ENCODE results near the gene TSPAN1. TPM values are rescaled to one million over a fixed set of nuclear protein-coding genes. Genes with fewer than 3 reads are reported as not detected.
"Not testable (repeated sequence)": the region's sequence is repeated elsewhere in the genome, so short reads cannot be mapped to it uniquely, and the experiment has no call there.

The TSPAN1 gene
- polyA plus RNA-seq, 1 experiment: 1.1 TPM

DNA sequence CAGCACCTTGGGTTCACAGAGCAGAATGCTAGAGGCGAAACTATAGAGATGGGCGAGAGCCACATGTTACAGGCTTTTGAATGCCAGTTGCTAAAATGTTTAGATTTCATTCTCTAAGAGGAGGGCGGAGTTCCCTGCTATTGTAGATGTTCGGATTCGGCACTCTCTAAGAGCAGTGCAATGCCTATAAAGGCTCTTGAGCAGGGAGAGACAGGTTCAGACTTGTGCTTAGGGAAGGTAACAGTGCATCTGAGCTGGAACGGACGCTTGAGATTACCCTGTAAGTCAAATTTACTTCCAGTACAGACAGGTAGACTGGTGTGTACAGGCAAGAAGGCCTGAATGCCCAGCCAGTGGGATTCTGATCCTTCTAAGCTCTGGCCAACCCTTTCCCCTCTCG lies 43.6 kb downstream of the TSPAN1 start:
- CTCF ChIA-PET: interaction anchor here (0.6 to 6.2 kb wide), 4 partner anchors 10 to 322 kb away, joined by 3 to 55 read pairs (median 3); partner anchors contain the start of gene LURAP1
- DNase-seq (ENCODE audit: low read depth): no peak
- Histone ChIP-seq H3K27me3 (ENCODE audit: control insufficient read depth, insufficient read depth, low read length) (no peaks in the 10 kb centered on the region), H3K4me3 (ENCODE audit: low read depth, low read length) (no peak overlapping the region), H3K36me3 (ENCODE audit: control insufficient read depth, insufficient read depth, low read length) (peaks cover 2% of the 10 kb centered on the region)
- POLR2A ChIA-PET: no interaction called here
- TF ChIP-seq CTCF (IDR thresholded peaks at IDR 0.05; ENCODE audit: insufficient read depth, low read depth, low read length): no peak

- ChIA-PET POLR2A (no interaction called here), CTCF (interaction anchor here (0.6 to 6.7 kb wide), 3 partner anchors 12 to 183 kb away, joined by 3 to 81 read pairs (median 55); no protein-coding TSS in a partner anchor)
- peaks cover 2% of the 10 kb centered on the region for H3K36me3 ChIP-seq (ENCODE audit: control insufficient read depth, insufficient read depth, low read length)
- H3K27me3 ChIP-seq (ENCODE audit: control insufficient read depth, insufficient read depth, low read length): no peaks in the 10 kb centered on the region
- no peak overlapping the region for H3K4me3 ChIP-seq (ENCODE audit: low read depth, low read length)
- DNase-seq (ENCODE audit: low read depth): no peak
- no peak for TF ChIP-seq CTCF (IDR thresholded peaks at IDR 0.05; ENCODE audit: insufficient read depth, low read depth, low read length)
Observed at GRCh38 chr1:46219551-46220520, 44.9 kb downstream of the TSPAN1 start.

GRCh38 chr1:46220808-46221207 lies 45.9 kb downstream of the TSPAN1 start:
- CTCF ChIA-PET: interaction anchor here (1.1 to 6.7 kb wide), 3 partner anchors 13 to 184 kb away, joined by 3 to 81 read pairs (median 55); no protein-coding TSS in a partner anchor

DNA sequence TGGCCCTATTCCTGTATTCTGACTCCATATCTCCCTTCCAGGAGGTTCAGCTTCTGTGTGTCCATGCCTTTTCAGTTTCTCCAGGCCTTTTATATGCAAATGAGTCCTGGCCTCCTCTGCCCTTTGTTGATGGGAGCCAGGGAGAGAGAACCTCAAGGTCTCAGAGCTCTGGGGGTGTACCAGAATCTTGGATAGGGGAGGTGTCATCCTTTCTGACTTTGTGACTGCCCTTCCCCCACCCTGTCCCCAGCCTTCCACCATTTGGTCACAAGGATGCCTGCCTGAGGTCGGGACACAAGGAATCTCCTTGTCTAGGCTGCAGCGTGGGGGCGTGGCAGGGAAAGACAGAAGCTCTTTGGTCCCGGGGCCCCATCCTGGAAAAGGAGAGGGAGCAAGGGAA lies 46.9 kb downstream of the TSPAN1 start:
- POLR2A ChIA-PET: no interaction called here
- Histone ChIP-seq H3K36me3 (ENCODE audit: control insufficient read depth, insufficient read depth, low read length) (peaks cover 2% of the 10 kb centered on the region), H3K4me3 (ENCODE audit: low read depth, low read length) (no peak overlapping the region), H3K27me3 (ENCODE audit: control insufficient read depth, insufficient read depth, low read length) (no peaks in the 10 kb centered on the region)
- TF ChIP-seq CTCF (IDR thresholded peaks at IDR 0.05; ENCODE audit: insufficient read depth, low read depth, low read length): no peak
- CTCF ChIA-PET: interaction anchor here (1.1 to 6.7 kb wide), 5 partner anchors 12 to 185 kb away, joined by 3 to 81 read pairs (median 42); no protein-coding TSS in a partner anchor
- no peak for DNase-seq (ENCODE audit: low read depth)

More at GRCh38 chr1:46220808-46221207, 45.9 kb downstream of the TSPAN1 start:
- Histone ChIP-seq H3K36me3 (ENCODE audit: control insufficient read depth, insufficient read depth, low read length) (peaks cover 2% of the 10 kb centered on the region), H3K4me3 (ENCODE audit: low read depth, low read length) (no peak overlapping the region), H3K27me3 (ENCODE audit: control insufficient read depth, insufficient read depth, low read length) (no peaks in the 10 kb centered on the region)
- DNase-seq (ENCODE audit: low read depth): no peak
- POLR2A ChIA-PET: no interaction called here
- no peak for TF ChIP-seq CTCF (IDR thresholded peaks at IDR 0.05; ENCODE audit: insufficient read depth, low read depth, low read length)

- DNase-seq (ENCODE audit: low read depth); H3K36me3 ChIP-seq (ENCODE audit: control insufficient read depth, insufficient read depth, low read length); H3K4me3 ChIP-seq (ENCODE audit: low read depth, low read length); POLR2A ChIA-PET; H3K27me3 ChIP-seq (ENCODE audit: control insufficient read depth, insufficient read depth, low read length): not testable (repeated sequence)
- CTCF ChIA-PET: interaction anchor here (0.7 to 6.7 kb wide), 23 partner anchors 10 to 882 kb away, joined by 3 to 81 read pairs (median 4); partner anchors contain the start of genes LRRC41, MUTYH, RAD54L and UQCRH
Observed at GRCh38 chr1:46223055-46223454, 48.2 kb downstream of the TSPAN1 start.
